Epithelial cell of esophagus (primary cell): ENCODE data around the gene COL25A1.
"Not testable (repeated sequence)": the region's sequence is repeated elsewhere in the genome, so short reads cannot be mapped to it uniquely, and the experiment has no call there.

Experiments
- DNase-seq: peaks from one replicate; pipeline ENCODE4 v3.0.0; 2010; ENCODE audit warnings: low read depth
- H3K4me3 ChIP-seq: 2 replicates; pipeline ENCODE4 v1.5.1; 2011; ENCODE audit warnings: mild to moderate bottlenecking, low read length, control low read depth
- TF ChIP-seq, protein P1 (sequence below): IDR thresholded peaks from 2 replicates; pipeline ENCODE4 v1.5.1; 2011; ENCODE audit warnings: low read depth, mild to moderate bottlenecking, low read length, control low read depth, inconsistent platforms; ENCODE audit not compliant: insufficient read depth; ENCODE audit errors: missing control alignments

COL25A1 gene

DNA sequence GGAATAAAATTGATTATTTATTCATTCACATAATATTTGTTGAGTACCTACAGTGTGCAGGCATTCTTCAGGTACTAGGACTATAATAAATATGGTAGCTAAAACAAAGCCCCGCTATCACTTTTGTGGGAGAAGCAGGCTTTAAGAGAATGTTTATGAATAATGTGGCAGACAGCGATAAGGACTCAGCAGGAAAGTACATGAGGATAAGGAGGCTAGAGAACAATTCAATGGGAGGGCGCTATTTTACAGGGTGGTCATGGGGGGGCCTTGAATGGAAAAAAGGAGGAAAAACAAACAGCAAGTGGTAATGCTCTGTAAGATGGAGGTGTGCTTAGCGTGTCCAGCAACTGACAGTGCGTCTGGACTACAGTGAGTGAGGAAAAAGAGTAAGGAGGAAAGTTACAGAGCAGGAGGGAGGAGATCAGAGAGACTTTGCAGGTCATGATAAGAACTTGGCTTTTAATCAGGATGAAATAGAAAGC lies 275.4 kb downstream of the COL25A1 start:
- DNase-seq = no peak
- TF ChIP-seq, protein P1, sequence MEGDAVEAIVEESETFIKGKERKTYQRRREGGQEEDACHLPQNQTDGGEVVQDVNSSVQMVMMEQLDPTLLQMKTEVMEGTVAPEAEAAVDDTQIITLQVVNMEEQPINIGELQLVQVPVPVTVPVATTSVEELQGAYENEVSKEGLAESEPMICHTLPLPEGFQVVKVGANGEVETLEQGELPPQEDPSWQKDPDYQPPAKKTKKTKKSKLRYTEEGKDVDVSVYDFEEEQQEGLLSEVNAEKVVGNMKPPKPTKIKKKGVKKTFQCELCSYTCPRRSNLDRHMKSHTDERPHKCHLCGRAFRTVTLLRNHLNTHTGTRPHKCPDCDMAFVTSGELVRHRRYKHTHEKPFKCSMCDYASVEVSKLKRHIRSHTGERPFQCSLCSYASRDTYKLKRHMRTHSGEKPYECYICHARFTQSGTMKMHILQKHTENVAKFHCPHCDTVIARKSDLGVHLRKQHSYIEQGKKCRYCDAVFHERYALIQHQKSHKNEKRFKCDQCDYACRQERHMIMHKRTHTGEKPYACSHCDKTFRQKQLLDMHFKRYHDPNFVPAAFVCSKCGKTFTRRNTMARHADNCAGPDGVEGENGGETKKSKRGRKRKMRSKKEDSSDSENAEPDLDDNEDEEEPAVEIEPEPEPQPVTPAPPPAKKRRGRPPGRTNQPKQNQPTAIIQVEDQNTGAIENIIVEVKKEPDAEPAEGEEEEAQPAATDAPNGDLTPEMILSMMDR = no peak
- no peak overlapping the region for H3K4me3 ChIP-seq

DNA sequence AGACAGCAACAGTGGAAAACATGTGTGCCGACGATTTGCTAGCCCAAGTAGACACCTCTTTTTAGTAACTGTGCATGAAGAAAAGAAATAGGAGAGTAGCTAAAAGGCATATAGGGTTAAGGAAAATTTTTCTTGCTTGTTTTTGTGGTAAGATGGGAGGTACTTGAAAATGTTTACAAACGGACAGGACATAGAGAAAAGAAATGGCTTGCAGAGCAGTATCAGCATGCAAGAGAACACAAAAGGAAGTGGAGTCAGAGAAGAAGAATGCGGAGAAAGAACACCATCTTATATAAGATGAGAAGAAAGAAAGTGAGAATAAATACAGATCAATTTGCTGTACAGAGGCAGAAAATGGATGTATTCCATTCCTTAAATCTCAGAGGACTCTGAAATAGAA lies 275.9 kb downstream of the COL25A1 start:
- TF ChIP-seq, protein P1 = no peak
- DNase-seq = peak; percentile 13
- no peak overlapping the region for H3K4me3 ChIP-seq

DNA sequence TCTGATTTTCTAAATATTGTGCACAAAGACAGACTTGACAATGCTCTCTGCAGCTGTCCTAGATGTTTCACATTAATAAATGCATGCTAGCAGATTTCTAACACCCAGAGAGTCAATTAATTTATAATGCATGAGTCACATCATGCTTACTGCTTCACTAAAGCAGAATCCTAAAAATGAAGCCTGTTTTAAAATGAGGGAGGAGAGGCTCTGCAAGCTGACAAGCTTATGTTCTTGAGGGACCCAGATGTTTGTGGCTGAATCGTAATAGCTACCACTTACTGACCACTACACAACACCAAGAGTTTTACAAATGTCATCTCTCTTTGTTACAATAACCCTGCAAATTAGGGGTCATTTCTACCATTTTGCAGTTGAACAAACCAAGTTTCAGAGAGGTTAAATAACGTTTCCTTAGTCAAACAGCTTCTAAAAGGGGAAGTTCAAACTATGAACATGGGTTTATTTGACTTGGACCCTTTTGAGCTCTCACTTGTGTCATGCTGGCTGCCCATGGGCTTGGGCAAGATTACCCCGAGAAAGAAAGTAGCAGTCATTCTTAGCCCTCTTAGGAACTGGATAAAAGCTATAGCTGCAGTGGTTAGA lies 276.9 kb downstream of the COL25A1 start:
- TF ChIP-seq, protein P1 = no peak
- DNase-seq = no peak
- no peak overlapping the region for H3K4me3 ChIP-seq

DNA sequence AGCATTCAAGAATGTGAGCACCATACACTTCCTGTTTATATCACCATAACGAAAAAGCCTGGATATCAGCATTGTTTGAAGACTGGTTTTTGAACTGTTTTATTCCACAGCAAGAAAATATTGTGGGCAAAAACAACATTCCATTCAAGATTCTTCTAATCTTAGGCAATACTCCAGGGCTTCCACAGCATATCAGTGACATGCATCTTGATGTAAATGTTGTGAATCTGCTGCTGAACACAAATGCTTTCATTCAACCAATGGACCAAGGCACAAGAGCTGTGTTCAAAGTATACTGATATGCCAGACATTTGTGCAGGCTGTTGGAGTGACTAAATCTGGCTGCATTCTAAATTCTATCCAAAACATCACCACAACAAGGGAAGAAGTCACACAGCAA lies 279.5 kb downstream of the COL25A1 start:
- DNase-seq = no peak
- TF ChIP-seq, protein P1 = no peak
- H3K4me3 ChIP-seq = no peak overlapping the region

DNA sequence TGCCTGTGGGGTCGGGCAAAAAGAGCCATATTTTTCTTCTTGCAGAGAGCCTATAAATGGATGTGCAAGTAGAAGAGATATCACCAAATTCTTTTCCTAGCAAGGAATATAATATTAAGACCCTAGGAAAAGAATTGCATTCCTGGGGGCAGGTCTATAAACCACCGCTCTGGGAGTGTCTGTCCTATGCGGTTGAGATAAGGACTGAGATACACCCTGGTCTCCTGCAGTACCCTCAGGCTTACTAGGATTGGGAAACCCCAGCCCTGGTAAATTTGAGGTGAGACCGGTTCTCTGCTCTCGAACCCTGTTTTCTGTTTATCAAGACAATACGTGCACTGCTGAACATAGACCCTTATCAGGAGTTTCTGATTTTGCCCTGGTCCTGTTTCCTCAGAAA lies 280.8 kb downstream of the COL25A1 start:
- H3K4me3 ChIP-seq, DNase-seq: not testable (repeated sequence)

DNA sequence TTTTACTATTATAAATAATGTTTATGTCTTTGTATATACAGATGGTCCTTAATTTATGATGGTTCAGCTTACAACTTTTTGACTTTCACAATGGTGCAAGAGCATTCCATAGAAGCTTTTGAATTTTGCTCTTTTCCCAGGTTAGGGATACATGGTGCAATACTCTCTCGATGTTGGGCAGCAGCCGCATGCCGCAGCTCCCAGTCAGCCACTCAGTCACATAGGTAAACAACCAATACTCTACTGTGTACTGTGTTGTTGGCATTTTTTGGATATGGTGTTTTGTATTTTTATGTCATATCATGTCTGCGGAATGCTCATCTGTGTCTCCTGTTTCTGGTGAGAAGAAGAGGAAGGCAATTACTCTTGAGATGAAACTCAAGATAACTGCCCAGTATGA lies 281.6 kb downstream of the COL25A1 start:
- TF ChIP-seq, protein P1 = no peak
- no peak overlapping the region for H3K4me3 ChIP-seq
- no peak for DNase-seq

DNA sequence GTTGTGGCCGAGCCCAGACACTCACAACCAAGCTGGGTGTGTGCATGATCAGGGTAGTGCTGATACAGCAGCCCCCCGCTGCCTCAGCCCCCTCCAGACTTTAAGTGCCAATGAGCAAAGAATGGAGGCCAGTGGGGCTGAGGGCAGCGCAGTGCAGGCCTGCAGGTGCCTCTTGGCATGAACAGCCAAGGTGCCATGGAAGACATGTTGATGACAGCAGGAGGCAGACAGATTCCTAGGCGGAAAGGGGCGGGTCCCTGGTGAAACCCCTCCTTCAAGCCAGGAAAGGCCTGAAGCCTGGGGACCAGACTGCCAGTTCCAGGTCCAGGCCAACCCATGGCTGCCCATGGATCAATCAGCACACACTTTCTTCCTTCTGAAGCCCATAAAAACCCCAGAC lies 286.3 kb downstream of the COL25A1 start:
- TF ChIP-seq, protein P1 = no peak
- DNase-seq = no peak
- H3K4me3 ChIP-seq = no peak overlapping the region

DNA sequence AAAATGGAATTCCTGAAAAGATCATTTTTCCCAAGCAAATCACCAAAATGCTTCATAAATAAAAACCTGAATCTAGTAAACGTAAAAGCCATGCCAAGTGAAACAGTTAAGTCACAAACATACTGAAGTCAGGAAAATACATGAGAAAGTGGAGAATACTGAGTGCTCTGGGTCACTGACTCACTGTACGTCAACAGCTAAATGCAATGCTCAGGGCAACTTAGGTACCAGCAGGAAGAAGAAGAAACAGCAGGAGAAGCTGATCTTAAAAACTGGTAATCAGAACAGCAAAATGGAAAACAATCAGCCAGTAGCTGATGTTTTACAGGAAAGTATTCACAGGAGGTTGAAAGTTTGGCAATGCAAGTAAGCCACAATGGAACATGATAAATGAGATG lies 287.0 kb downstream of the COL25A1 start:
- TF ChIP-seq, protein P1 = no peak
- no peak overlapping the region for H3K4me3 ChIP-seq
- DNase-seq = no peak
